HCT116 (cell line): ENCODE measurements around the gene RUNX1.

Experiments
- CEBPB ChIP-seq: IDR thresholded peaks from 2 replicates; pipeline ENCODE4 v1.6.1; 2012; ENCODE audit warnings: low read depth
- CTCF ChIP-seq, 3 experiments: fragments of 200-600 bp in 1 of 3; sonication (generic) in 1 of 3; IDR thresholded peaks in 2 of 3; conservative IDR thresholded peaks in 1 of 3; 2 replicates each; pipeline ENCODE4 v1.5.1; 2012 to 2017; ENCODE audit warnings: low read depth in 2 of 3, low read length in 2 of 3, antibody characterized with exemption in 1 of 3, borderline replicate concordance in 1 of 3, control low read depth in 1 of 3, mild to moderate bottlenecking in 1 of 3, mixed read lengths in 1 of 3, mixed run types in 1 of 3, moderate library complexity in 1 of 3; ENCODE audit not compliant: insufficient read depth in 1 of 3
- EZH2 ChIP-seq: fragments of 200-600 bp; sonication (generic); IDR thresholded peaks from 2 replicates; pipeline ENCODE4 v1.6.1; 2017; ENCODE audit warnings: antibody characterized with exemption, mixed run types
- EZH2phosphoT487 ChIP-seq: fragments of 200-600 bp; IDR thresholded peaks from 2 replicates; pipeline ENCODE4 v1.6.1; 2018; ENCODE audit warnings: antibody characterized with exemption, borderline replicate concordance
- MAX ChIP-seq: IDR thresholded peaks from 2 replicates; pipeline ENCODE4 v1.6.1; 2012
- POLR2A ChIP-seq: IDR thresholded peaks from 2 replicates; pipeline ENCODE4 v1.7.0; 2011; ENCODE audit warnings: borderline replicate concordance; ENCODE audit not compliant: insufficient read depth, insufficient read length; ENCODE audit errors: extremely low read depth
- RAD21 ChIP-seq: IDR thresholded peaks from 2 replicates; pipeline ENCODE4 v1.6.1; 2012; ENCODE audit warnings: low read depth, mild to moderate bottlenecking
- SP1 ChIP-seq: IDR thresholded peaks from 2 replicates; pipeline ENCODE4 v1.6.1; 2012; ENCODE audit warnings: low read depth
- TF ChIP-seq, protein P1 (sequence below): IDR thresholded peaks from 2 replicates; pipeline ENCODE4 v1.6.1; 2012; ENCODE audit warnings: low read depth

DNA sequence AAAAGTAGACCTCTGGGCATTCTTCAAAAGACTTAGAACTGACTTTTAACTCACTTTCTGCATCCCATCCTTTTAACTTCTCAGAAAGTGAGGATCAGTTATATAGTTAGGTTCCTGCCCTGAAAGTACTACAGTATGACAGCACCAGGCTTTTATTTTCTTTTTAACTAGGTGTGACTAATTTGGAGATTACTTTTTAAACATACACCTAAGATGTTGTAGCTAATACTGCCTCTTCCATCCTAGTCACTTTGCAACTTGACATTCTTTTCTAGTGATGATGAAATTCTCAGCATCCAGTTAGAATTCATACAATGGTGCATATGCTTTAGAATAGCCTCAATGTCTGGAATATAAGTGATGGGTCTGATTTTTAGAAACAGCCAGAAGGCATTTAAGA lies 24.6 kb downstream of the RUNX1 start:
- TF ChIP-seq CTCF (IDR thresholded peaks at IDR 0.05 in 2 of 3, conservative IDR thresholded peaks at IDR 0.05 in 1 of 3; ENCODE audit: borderline replicate concordance in 1 of 3, insufficient read depth in 1 of 3, low read depth in 2 of 3, low read length in 2 of 3) (no peak), EZH2 (no peak), RAD21 (no peak), EZH2phosphoT487 (no peak), SP1 (no peak), CEBPB (no peak), POLR2A (no peak), MAX (no peak)
- TF ChIP-seq, protein P1, sequence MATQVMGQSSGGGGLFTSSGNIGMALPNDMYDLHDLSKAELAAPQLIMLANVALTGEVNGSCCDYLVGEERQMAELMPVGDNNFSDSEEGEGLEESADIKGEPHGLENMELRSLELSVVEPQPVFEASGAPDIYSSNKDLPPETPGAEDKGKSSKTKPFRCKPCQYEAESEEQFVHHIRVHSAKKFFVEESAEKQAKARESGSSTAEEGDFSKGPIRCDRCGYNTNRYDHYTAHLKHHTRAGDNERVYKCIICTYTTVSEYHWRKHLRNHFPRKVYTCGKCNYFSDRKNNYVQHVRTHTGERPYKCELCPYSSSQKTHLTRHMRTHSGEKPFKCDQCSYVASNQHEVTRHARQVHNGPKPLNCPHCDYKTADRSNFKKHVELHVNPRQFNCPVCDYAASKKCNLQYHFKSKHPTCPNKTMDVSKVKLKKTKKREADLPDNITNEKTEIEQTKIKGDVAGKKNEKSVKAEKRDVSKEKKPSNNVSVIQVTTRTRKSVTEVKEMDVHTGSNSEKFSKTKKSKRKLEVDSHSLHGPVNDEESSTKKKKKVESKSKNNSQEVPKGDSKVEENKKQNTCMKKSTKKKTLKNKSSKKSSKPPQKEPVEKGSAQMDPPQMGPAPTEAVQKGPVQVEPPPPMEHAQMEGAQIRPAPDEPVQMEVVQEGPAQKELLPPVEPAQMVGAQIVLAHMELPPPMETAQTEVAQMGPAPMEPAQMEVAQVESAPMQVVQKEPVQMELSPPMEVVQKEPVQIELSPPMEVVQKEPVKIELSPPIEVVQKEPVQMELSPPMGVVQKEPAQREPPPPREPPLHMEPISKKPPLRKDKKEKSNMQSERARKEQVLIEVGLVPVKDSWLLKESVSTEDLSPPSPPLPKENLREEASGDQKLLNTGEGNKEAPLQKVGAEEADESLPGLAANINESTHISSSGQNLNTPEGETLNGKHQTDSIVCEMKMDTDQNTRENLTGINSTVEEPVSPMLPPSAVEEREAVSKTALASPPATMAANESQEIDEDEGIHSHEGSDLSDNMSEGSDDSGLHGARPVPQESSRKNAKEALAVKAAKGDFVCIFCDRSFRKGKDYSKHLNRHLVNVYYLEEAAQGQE, result no peak
